H9 (cell line): ENCODE results near the gene SETD1A. TPM values are rescaled to one million over a fixed set of nuclear protein-coding genes. Genes with fewer than 3 reads are reported as not detected.

Experiments used
- DNase-seq: peaks from one replicate; pipeline ENCODE4 v3.0.0-alpha.2; 2017
- H2AFZ ChIP-seq: one replicate; pipeline ENCODE4 v1.6.1; 2013; ENCODE audit warnings: mild to moderate bottlenecking, low read length, control low read depth, moderate library complexity
- H2AK5ac ChIP-seq: 2 replicates; pipeline ENCODE4 v1.6.1; 2013; ENCODE audit warnings: low read length, control low read depth, mixed read lengths; ENCODE audit not compliant: insufficient read length
- H2BK120ac ChIP-seq: one replicate; pipeline ENCODE4 v1.6.1; 2013; ENCODE audit warnings: low read depth, mild to moderate bottlenecking, low read length, control low read depth, inconsistent platforms; ENCODE audit not compliant: poor library complexity, severe bottlenecking
- H2BK12ac ChIP-seq: 2 replicates; pipeline ENCODE4 v1.6.1; 2013; ENCODE audit warnings: low read length, control low read depth, mixed read lengths, low read depth; ENCODE audit not compliant: insufficient read length
- H2BK15ac ChIP-seq: 2 replicates; pipeline ENCODE4 v1.6.1; 2013; ENCODE audit warnings: low read depth, low read length, control low read depth
- H2BK20ac ChIP-seq: one replicate; pipeline ENCODE4 v1.6.1; 2013; ENCODE audit warnings: low read depth, mild to moderate bottlenecking, low read length, control low read depth, inconsistent platforms; ENCODE audit not compliant: poor library complexity, severe bottlenecking
- H2BK5ac ChIP-seq: 2 replicates; pipeline ENCODE4 v1.6.1; 2013; ENCODE audit warnings: low read length, control low read depth, mixed read lengths; ENCODE audit not compliant: insufficient read length
- H3K14ac ChIP-seq: 2 replicates; pipeline ENCODE4 v1.6.1; 2013; ENCODE audit warnings: low read length, control low read depth; ENCODE audit not compliant: insufficient read depth
- H3K18ac ChIP-seq: 2 replicates; pipeline ENCODE4 v1.6.1; 2013; ENCODE audit warnings: low read depth, mild to moderate bottlenecking, mixed read lengths, low read length, control low read depth; ENCODE audit not compliant: insufficient read length
- H3K23ac ChIP-seq: 2 replicates; pipeline ENCODE4 v1.6.1; 2013; ENCODE audit warnings: low read length, control low read depth, mixed read lengths, low read depth; ENCODE audit not compliant: insufficient read length
- H3K23me2 ChIP-seq: 2 replicates; pipeline ENCODE4 v1.6.1; 2013; ENCODE audit warnings: low read depth, mild to moderate bottlenecking, mixed read lengths, low read length, control low read depth; ENCODE audit not compliant: insufficient read length, poor library complexity, severe bottlenecking
- H3K27ac ChIP-seq: 2 replicates; pipeline ENCODE4 v1.5.1; 2013; ENCODE audit warnings: low read length, control low read depth, mixed read lengths, low read depth; ENCODE audit not compliant: insufficient read length
- H3K27me3 ChIP-seq: 2 replicates; pipeline ENCODE4 v1.6.1; 2013; ENCODE audit warnings: low read length, control low read depth, inconsistent platforms; ENCODE audit not compliant: insufficient read depth
- H3K4ac ChIP-seq: 2 replicates; pipeline ENCODE4 v1.6.1; 2013; ENCODE audit warnings: low read depth, mild to moderate bottlenecking, control low read depth, inconsistent platforms, low read length, moderate library complexity
- H3K4me1 ChIP-seq: 2 replicates; pipeline ENCODE4 v1.6.1; 2013; ENCODE audit warnings: low read length, control low read depth, inconsistent platforms; ENCODE audit not compliant: insufficient read depth
- H3K4me2 ChIP-seq: 2 replicates; pipeline ENCODE4 v1.6.1; 2013; ENCODE audit warnings: low read length, control low read depth, mixed read lengths; ENCODE audit not compliant: insufficient read length, insufficient read depth
- H3K56ac ChIP-seq: 2 replicates; pipeline ENCODE4 v1.6.1; 2013; ENCODE audit warnings: low read depth, mild to moderate bottlenecking, mixed read lengths, low read length, control low read depth; ENCODE audit not compliant: insufficient read length
- H3K79me1 ChIP-seq: 2 replicates; pipeline ENCODE4 v1.6.1; 2013; ENCODE audit warnings: low read depth, mild to moderate bottlenecking, moderate library complexity, low read length, control low read depth, inconsistent platforms; ENCODE audit not compliant: insufficient read depth, poor library complexity, severe bottlenecking
- H3K79me2 ChIP-seq: 2 replicates; pipeline ENCODE4 v1.6.1; 2013; ENCODE audit warnings: low read length, control low read depth, inconsistent platforms; ENCODE audit not compliant: insufficient read depth
- H3K9ac ChIP-seq: 2 replicates; pipeline ENCODE4 v1.6.1; 2013; ENCODE audit warnings: low read length, control low read depth, mixed read lengths; ENCODE audit not compliant: insufficient read length; ENCODE audit errors: extremely low read depth
- H3K9me3 ChIP-seq: one replicate; pipeline ENCODE4 v1.6.1; 2013; ENCODE audit warnings: low read depth, low read length, inconsistent platforms; ENCODE audit not compliant: control insufficient read depth
- H3T11ph ChIP-seq: one replicate; pipeline ENCODE4 v1.6.1; 2013; ENCODE audit warnings: mild to moderate bottlenecking, low read length, control low read depth, inconsistent platforms
- H4K20me1 ChIP-seq: one replicate; pipeline ENCODE4 v1.6.1; 2013; ENCODE audit not compliant: control insufficient read depth, insufficient read length, insufficient read depth
- H4K5ac ChIP-seq: 2 replicates; pipeline ENCODE4 v1.6.1; 2013; ENCODE audit warnings: low read depth, mild to moderate bottlenecking, mixed read lengths, low read length, control low read depth; ENCODE audit not compliant: insufficient read length
- H4K8ac ChIP-seq: replicated peaks from 2 replicates; pipeline ENCODE4 v1.6.1; 2013; ENCODE audit warnings: low read length, control low read depth, mixed read lengths, low read depth; ENCODE audit not compliant: insufficient read length
- H4K91ac ChIP-seq: 2 replicates; pipeline ENCODE4 v1.6.1; 2013; ENCODE audit warnings: low read depth, mild to moderate bottlenecking, moderate library complexity, mixed read lengths, low read length, control low read depth; ENCODE audit not compliant: insufficient read length
- H3K27ac Mint-ChIP-seq, 3 experiments: 2 replicates in 2 of 3; 3 replicates in 1 of 3; pipeline ENCODE4 v1.8.0; 2020 to 2021; ENCODE audit warnings: mixed read lengths in 3 of 3, mild to moderate bottlenecking in 1 of 3, moderate library complexity in 1 of 3
- H3K27me3 Mint-ChIP-seq: 2 replicates; pipeline ENCODE4 v1.8.0; 2021; ENCODE audit warnings: low read depth, mild to moderate bottlenecking, moderate library complexity, mixed read lengths
- H3K36me3 Mint-ChIP-seq, 3 experiments: 2 replicates in 2 of 3; 3 replicates in 1 of 3; pipeline ENCODE4 v1.8.0; 2020 to 2021; ENCODE audit warnings: low read depth in 3 of 3, mixed read lengths in 3 of 3; ENCODE audit not compliant: insufficient read depth in 1 of 3
- H3K4me1 Mint-ChIP-seq, 2 experiments: 2 replicates each; pipeline ENCODE4 v1.8.0; 2020; ENCODE audit warnings: mixed read lengths in 2 of 2
- H3K4me3 Mint-ChIP-seq, 2 experiments: 2 replicates in 1 of 2; 3 replicates in 1 of 2; pipeline ENCODE4 v1.8.0; 2020 to 2021; ENCODE audit warnings: mild to moderate bottlenecking in 2 of 2, mixed read lengths in 2 of 2, moderate library complexity in 1 of 2
- H3K9me3 Mint-ChIP-seq, 2 experiments: 2 replicates in 1 of 2; 3 replicates in 1 of 2; pipeline ENCODE4 v1.8.0; 2020; ENCODE audit warnings: mild to moderate bottlenecking in 2 of 2, mixed read lengths in 2 of 2, moderate library complexity in 1 of 2
- WGBS: extraction: QIAGEN DNeasy Blood & Tissue Kit; methylation state at CpG from one replicate; pipeline ENCODE4 v1.1.7; 2013; ENCODE audit warnings: missing lambda C conversion rate, low lambda C conversion rate, mixed read lengths; ENCODE audit not compliant: insufficient read length; ENCODE audit errors: extremely low coverage; 5-methylcytosine and 5-hydroxymethylcytosine counted together
- total RNA-seq: library from RNA; stranded (reverse); gene quantifications from 2 replicates; pipeline ENCODE4 v1.2.1, GENCODE V29; 2021
- TF ChIP-seq, protein P1 (sequence below): fragments of 200-600 bp; sonication (generic); conservative IDR thresholded peaks from 3 replicates; pipeline ENCODE4 v1.8.0; 2021; ENCODE audit warnings: antibody characterized with exemption, mild to moderate bottlenecking

SETD1A gene
- total RNA-seq, 1 experiment from 2014 or later = 36.9 TPM

DNA sequence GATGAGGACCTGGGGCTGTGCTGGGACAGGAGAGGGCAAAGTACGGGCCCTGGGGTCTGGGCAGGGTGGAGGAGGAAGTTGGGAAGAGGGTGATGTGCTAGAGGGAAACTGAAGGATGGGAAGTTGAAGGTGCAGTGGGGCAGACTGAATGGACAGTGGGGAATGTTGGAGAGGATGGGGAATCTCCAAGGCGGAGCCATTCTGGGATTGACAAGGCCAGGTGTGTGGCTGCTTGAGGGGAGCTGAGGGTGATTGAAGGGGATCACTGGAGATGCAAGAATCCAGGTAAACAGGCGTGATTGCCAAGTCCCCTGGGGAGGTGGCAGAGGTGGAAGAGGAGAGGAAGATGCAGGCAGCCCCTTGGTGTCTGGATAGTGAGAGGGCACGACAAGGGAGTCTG is 18.9 kb downstream of the SETD1A start:
- Histone ChIP-seq H2BK20ac (no peak overlapping the region), H3K4ac (no peak overlapping the region), H3K23ac (no peak overlapping the region), H3K79me1 (no peaks in the 10 kb centered on the region), H3K4me2 (no peak overlapping the region), H3K27ac (no peak overlapping the region), H4K5ac (no peak overlapping the region), H3K14ac (no peak overlapping the region), H3K79me2 (no peaks in the 10 kb centered on the region), H3K9ac (no peak overlapping the region), H3T11ph (no peak overlapping the region), H2AK5ac (no peak overlapping the region), H3K23me2 (no peaks in the 10 kb centered on the region), H4K20me1 (peaks cover 2% of the 10 kb centered on the region), H3K18ac (no peak overlapping the region), H2AFZ (no peak overlapping the region), H3K27me3 (no peaks in the 10 kb centered on the region), H3K9me3 (no peaks in the 10 kb centered on the region), H3K56ac (no peak overlapping the region), H3K4me1 (no peaks in the 10 kb centered on the region), H4K91ac (no peak overlapping the region), H2BK5ac (no peak overlapping the region), H2BK120ac (no peak overlapping the region), H2BK15ac (no peak overlapping the region), H4K8ac (no peak overlapping the region), H2BK12ac (no peak overlapping the region)
- Mint-ChIP-seq H3K27me3 (no peaks in the 10 kb centered on the region), H3K36me3 (peaks cover 53 to 83% (median 77%) of the 10 kb centered on the region in 3 experiments), H3K27ac (peak overlapping the region in 2 of 3 experiments; percentile 38 to 60; a peak in 2 of 7 replicates), H3K4me1 (no peaks in the 10 kb centered on the region), H3K4me3 (peak overlapping the region in 1 of 2 experiments; percentile 20; a peak in 1 of 5 replicates), H3K9me3 (no peaks in the 10 kb centered on the region; a peak in 1 of 5 replicates)
- TF ChIP-seq, protein P1, sequence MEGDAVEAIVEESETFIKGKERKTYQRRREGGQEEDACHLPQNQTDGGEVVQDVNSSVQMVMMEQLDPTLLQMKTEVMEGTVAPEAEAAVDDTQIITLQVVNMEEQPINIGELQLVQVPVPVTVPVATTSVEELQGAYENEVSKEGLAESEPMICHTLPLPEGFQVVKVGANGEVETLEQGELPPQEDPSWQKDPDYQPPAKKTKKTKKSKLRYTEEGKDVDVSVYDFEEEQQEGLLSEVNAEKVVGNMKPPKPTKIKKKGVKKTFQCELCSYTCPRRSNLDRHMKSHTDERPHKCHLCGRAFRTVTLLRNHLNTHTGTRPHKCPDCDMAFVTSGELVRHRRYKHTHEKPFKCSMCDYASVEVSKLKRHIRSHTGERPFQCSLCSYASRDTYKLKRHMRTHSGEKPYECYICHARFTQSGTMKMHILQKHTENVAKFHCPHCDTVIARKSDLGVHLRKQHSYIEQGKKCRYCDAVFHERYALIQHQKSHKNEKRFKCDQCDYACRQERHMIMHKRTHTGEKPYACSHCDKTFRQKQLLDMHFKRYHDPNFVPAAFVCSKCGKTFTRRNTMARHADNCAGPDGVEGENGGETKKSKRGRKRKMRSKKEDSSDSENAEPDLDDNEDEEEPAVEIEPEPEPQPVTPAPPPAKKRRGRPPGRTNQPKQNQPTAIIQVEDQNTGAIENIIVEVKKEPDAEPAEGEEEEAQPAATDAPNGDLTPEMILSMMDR = no peak
- DNase-seq = no peak
- no CpG with 5 or more reads among the region's 4 CpGs for WGBS
